HEK293 (cell line): ENCODE results near the gene AKT3.

Source experiments
- CTCF ChIP-seq: fragments of 450-650 bp; formaldehyde crosslinking; IDR thresholded peaks from 2 replicates; pipeline ENCODE4 v1.5.1; 2016; ENCODE audit warnings: missing biosample characterization, missing genetic modification characterization
- PATZ1 ChIP-seq: fragments of 450-650 bp; formaldehyde crosslinking; IDR thresholded peaks from 2 replicates; pipeline ENCODE4 v1.5.1; 2016; ENCODE audit warnings: missing biosample characterization, missing genetic modification characterization
- YY1 ChIP-seq: fragments of 450-650 bp; formaldehyde crosslinking; IDR thresholded peaks from 2 replicates; pipeline ENCODE4 v1.5.1; 2018; ENCODE audit warnings: missing biosample characterization, missing genetic modification characterization
- ZFP69B ChIP-seq: fragments of 450-650 bp; formaldehyde crosslinking; IDR thresholded peaks from 2 replicates; pipeline ENCODE4 v1.5.1; 2016; ENCODE audit warnings: missing biosample characterization, missing genetic modification characterization
- ZNF513 ChIP-seq: fragments of 450-650 bp; IDR thresholded peaks from 2 replicates; pipeline ENCODE4 v1.5.1; 2018; ENCODE audit warnings: missing biosample characterization, missing genetic modification characterization
- ZNF792 ChIP-seq: fragments of 450-650 bp; formaldehyde crosslinking; IDR thresholded peaks from 2 replicates; pipeline ENCODE4 v1.5.1; 2016; ENCODE audit warnings: missing biosample characterization, missing genetic modification characterization

- no peak for TF ChIP-seq CTCF (tag by site-specific recombination)
- TF ChIP-seq YY1 (tag by site-specific recombination): no peak
- TF ChIP-seq ZNF513 (tag by site-specific recombination): no peak
- TF ChIP-seq ZFP69B (tag by site-specific recombination): no peak
- TF ChIP-seq PATZ1 (tag by site-specific recombination): no peak
- TF ChIP-seq ZNF792 (tag by site-specific recombination): no peak
These were observed 134.8 kb downstream of the AKT3 start for GRCh38 chr1:243715285-243715684.
